K562 treated with DMSO at 1 percent for 48 hours (cell line): ENCODE measurements around the gene SEL1L3. TPM values are rescaled to one million over a fixed set of nuclear protein-coding genes. Genes with fewer than 3 reads are reported as not detected.

Source experiments
- total RNA-seq: library from RNA; unstranded; fragments of 300-600 nt; gene quantifications from 2 replicates; pipeline ENCODE4 v1.2.3, GENCODE V29; 2022; ENCODE audit warnings: low replicate concordance; ENCODE audit errors: extremely low read depth

The SEL1L3 gene
- total RNA-seq: not detected in 2 replicates

GRCh38 chr4:25862411-25863346, at the start of gene SEL1L3:
SEL1L3 (minus strand) TSS chr4:25862988; CDS start chr4:25862836, 152 bp downstream.

Other genes starting within 250 kb of the SEL1L3 start
- gene SLC34A2, start 207.1 kb downstream of the SEL1L3 start, total RNA-seq: not detected in 2 replicates
- gene SMIM20, start 51.2 kb upstream of the SEL1L3 start, total RNA-seq: not detected in 2 replicates